Colonic mucosa (tissue), 4 donors: ENCODE measurements around the gene PCDHGA8. TPM values are rescaled to one million over a fixed set of nuclear protein-coding genes. Genes with fewer than 3 reads are reported as not detected.

Experiments
- DNase-seq: peaks from one replicate; pipeline ENCODE4 v3.0.0-alpha.2; 2020
- H3K27ac ChIP-seq: fragments of 200-600 bp; one replicate; pipeline ENCODE4 v1.8.0; 2021
- H3K27me3 ChIP-seq: fragments of 200-600 bp; one replicate; pipeline ENCODE4 v1.8.0; 2021
- H3K36me3 ChIP-seq: fragments of 200-600 bp; one replicate; pipeline ENCODE4 v1.8.0; 2021
- H3K4me1 ChIP-seq: fragments of 200-600 bp; one replicate; pipeline ENCODE4 v1.8.0; 2021; ENCODE audit warnings: mild to moderate bottlenecking
- H3K4me3 ChIP-seq: fragments of 200-600 bp; one replicate; pipeline ENCODE4 v1.8.0; 2021
- H3K9ac ChIP-seq, 2 donors: one replicate each; pipeline ENCODE4 v1.7.0; 2013; ENCODE audit warnings: control low read depth in 2 of 2, low read depth in 2 of 2, low read length in 2 of 2
- H3K9me3 ChIP-seq: fragments of 200-600 bp; one replicate; pipeline ENCODE4 v1.8.0; 2021
- CTCF ChIP-seq: fragments of 200-600 bp; IDR thresholded peaks from one replicate; pipeline ENCODE4 v1.8.0; 2022; ENCODE audit warnings: antibody characterized with exemption, mild to moderate bottlenecking
- intact Hi-C: fragments of 100-400 bp; cut with DNase I; formaldehyde crosslinking; loops from one replicate; pipeline ENCODE4 v1.14.1; 2022
- total RNA-seq, 2 donors: library from RNA; stranded (reverse); fragmentation: NEBNext Ultra II Directional in 1 of 2; extraction: Animal tissue kit (Norgen Biotek cat#: 25700) in 1 of 2; gene quantifications; one replicate each; pipeline ENCODE4 v1.2.1, GENCODE V29; 2021
- donor health status: healthy.
- donor health status: DM: no; HTN: no; CAD: no.
- donor health status: DM: no; HTN: no; CAD: no.

The PCDHGA8 gene
- total RNA-seq, 2 donors from 2014 or later: 0.17 to 0.48 TPM

GRCh38 chr5:141356950-141357349 is 35.5 kb upstream of the PCDHGA8 start:
- no peak for DNase-seq
- intact Hi-C loops: no loop called here
- Histone ChIP-seq H3K4me3 (no peak overlapping the region), H3K36me3 (no peaks in the 10 kb centered on the region), H3K27ac (no peak overlapping the region), H3K27me3 (no peaks in the 10 kb centered on the region), H3K9me3 (no peaks in the 10 kb centered on the region), H3K9ac (no peak overlapping the region), H3K4me1 (no peaks in the 10 kb centered on the region)
- TF ChIP-seq CTCF: no peak

DNA sequence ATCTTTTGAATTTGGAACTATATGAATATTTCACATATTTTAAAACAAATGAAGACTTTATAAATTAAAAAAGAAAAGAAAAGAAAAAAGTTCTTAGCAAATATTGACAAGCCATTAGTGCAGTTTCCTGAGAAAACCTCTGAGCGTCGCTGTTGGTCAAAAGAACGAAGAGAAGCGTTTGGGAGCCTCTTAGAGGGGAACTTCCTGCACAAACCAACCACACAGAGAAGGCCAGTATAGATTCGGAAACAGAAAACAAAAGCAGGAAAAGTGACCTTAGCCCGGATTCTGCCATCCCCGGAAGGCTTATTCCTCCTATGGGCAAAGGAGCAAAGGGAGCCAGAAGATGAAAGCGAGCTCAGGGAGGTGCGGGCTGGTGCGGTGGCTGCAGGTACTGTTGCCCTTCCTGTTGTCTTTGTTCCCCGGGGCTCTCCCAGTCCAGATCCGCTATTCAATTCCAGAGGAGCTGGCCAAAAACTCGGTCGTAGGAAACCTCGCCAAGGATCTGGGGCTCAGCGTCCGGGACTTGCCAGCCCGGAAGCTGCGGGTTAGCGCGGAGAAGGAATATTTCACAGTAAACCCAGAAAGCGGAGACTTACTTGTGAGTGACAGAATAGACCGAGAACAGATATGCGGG is 32.5 kb upstream of the PCDHGA8 start, which contains the start of gene PCDHGB2:
Gene PCDHGB2 (plus strand): TSS at position 205 of the 637 bp plus-strand sequence. CDS start 142 bp downstream, at position 347.
- Histone ChIP-seq H3K4me3 (no peak within 1 kb of the TSS), H3K36me3 (no peaks in the 10 kb centered on the region), H3K9ac (no peak within 1 kb of the TSS), H3K4me1 (no peaks in the 10 kb centered on the region), H3K27ac (no peak within 1 kb of the TSS), H3K27me3 (no peaks in the 10 kb centered on the region), H3K9me3 (no peaks in the 10 kb centered on the region)
- intact Hi-C loops: no loop called here
- no peak for TF ChIP-seq CTCF
- no peak for DNase-seq

GRCh38 chr5:141360685-141361084 is 31.7 kb upstream of the PCDHGA8 start:
- Histone ChIP-seq H3K27ac (no peak overlapping the region), H3K4me1 (no peaks in the 10 kb centered on the region), H3K4me3 (no peak overlapping the region), H3K9ac (no peak overlapping the region), H3K36me3 (no peaks in the 10 kb centered on the region), H3K9me3 (no peaks in the 10 kb centered on the region), H3K27me3 (no peaks in the 10 kb centered on the region)
- intact Hi-C loops: no loop called here
- no peak for TF ChIP-seq CTCF
- no peak for DNase-seq

DNA sequence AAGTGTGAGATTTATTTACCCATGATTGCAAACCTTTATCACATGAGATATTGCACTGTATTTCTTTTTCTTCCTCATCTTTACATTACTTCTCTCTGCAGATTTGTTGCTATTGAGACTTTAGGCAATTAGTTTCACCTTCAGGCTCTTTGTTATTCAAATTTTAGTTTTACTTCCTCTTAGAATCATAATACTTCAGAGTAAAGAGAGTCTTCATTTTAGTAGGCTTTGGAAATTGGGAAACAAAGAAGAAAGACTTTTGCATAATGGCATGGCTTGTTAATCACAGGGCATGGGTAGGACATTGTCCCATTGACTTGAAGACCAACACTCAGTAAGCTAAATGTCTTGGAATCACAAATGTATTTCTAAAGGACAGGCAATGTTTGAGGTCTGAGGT is 29.7 kb upstream of the PCDHGA8 start:
- Histone ChIP-seq H3K4me1 (no peaks in the 10 kb centered on the region), H3K27ac (no peak overlapping the region), H3K4me3 (no peak overlapping the region), H3K36me3 (no peaks in the 10 kb centered on the region), H3K9ac (no peak overlapping the region), H3K27me3 (no peaks in the 10 kb centered on the region), H3K9me3 (no peaks in the 10 kb centered on the region)
- no peak for TF ChIP-seq CTCF
- intact Hi-C loops: no loop called here
- no peak for DNase-seq

- H3K27me3 ChIP-seq: no peaks in the 10 kb centered on the region
- H3K9ac ChIP-seq: no peak within 1 kb of the TSS
- no peak within 1 kb of the TSS for H3K4me3 ChIP-seq
- H3K36me3 ChIP-seq: no peaks in the 10 kb centered on the region
- H3K9me3 ChIP-seq: no peaks in the 10 kb centered on the region
- DNase-seq: no peak
- H3K27ac ChIP-seq: no peak within 1 kb of the TSS
- no peaks in the 10 kb centered on the region for H3K4me1 ChIP-seq
- no peak for TF ChIP-seq CTCF
- intact Hi-C loops: no loop called here
Measured at GRCh38 chr5:141363952-141364660, 28.3 kb upstream of the PCDHGA8 start, which contains the start of gene PCDHGA5. Gene PCDHGA5, plus strand, starts transcription at chr5:141364162. Its CDS starts 169 bp downstream, at chr5:141364331.
